WTC11 (cell line): ENCODE data around the gene TCF7. TPM values are rescaled to one million over a fixed set of nuclear protein-coding genes. Genes with fewer than 3 reads are reported as not detected.
A peak's percentile ranks its signal among the peaks of the same experiment; 100 is the strongest.

Source experiments
- ATAC-seq: fragments of 200-7000 bp; cut with Tn5 transposase; 2 replicates; pipeline ENCODE4 v1.10.0; 2021; ENCODE audit warnings: mild to moderate bottlenecking, moderate library complexity
- CTCF ChIA-PET: fragments of 300-600 bp; sonication (Branson Sonifier 250); formaldehyde crosslinking; loops from one replicate; lab custom pipeline; 2021; ENCODE audit warnings: antibody characterized with exemption; lab: Charles Lee
- POLR2A ChIA-PET: fragments of 350-600 bp; sonication (Branson Sonifier 250); formaldehyde crosslinking; loops from one replicate; lab custom pipeline; 2021; ENCODE audit warnings: antibody characterized with exemption; lab: Charles Lee
- DNase-seq: peaks from one replicate; pipeline ENCODE4 v3.0.0; 2021; ENCODE audit warnings: low spot score
- H3K27ac Mint-ChIP-seq: 2 replicates; pipeline ENCODE4 v1.8.0; 2021; ENCODE audit warnings: mixed read lengths
- H3K27me3 Mint-ChIP-seq: 2 replicates; pipeline ENCODE4 v1.8.0; 2021; ENCODE audit warnings: low read depth, mild to moderate bottlenecking, moderate library complexity, mixed read lengths
- H3K36me3 Mint-ChIP-seq: 2 replicates; pipeline ENCODE4 v1.8.0; 2021; ENCODE audit warnings: mixed read lengths
- H3K4me1 Mint-ChIP-seq: 2 replicates; pipeline ENCODE4 v1.8.0; 2022; ENCODE audit warnings: mixed read lengths
- H3K4me3 Mint-ChIP-seq: 2 replicates; pipeline ENCODE4 v1.8.0; 2021; ENCODE audit warnings: mild to moderate bottlenecking, moderate library complexity, mixed read lengths
- H3K9me3 Mint-ChIP-seq: 2 replicates; pipeline ENCODE4 v1.8.0; 2021; ENCODE audit warnings: mixed read lengths
- AR ChIP-seq: fragments of 250-450 bp; sonication (Bioruptor Pico); IDR thresholded peaks from 2 replicates; pipeline ENCODE4 v1.9.0; 2021; ENCODE audit warnings: mild to moderate bottlenecking
- ARID4B ChIP-seq: sonication (generic); formaldehyde crosslinking; IDR thresholded peaks from 2 replicates; pipeline ENCODE4 v1.8.0; 2023; ENCODE audit warnings: missing genetic modification reagents, mild to moderate bottlenecking, borderline replicate concordance
- ATF6 ChIP-seq: sonication (generic); formaldehyde crosslinking; IDR thresholded peaks from 2 replicates; pipeline ENCODE4 v1.8.1; 2023; ENCODE audit warnings: mild to moderate bottlenecking, missing genetic modification reagents
- CTCF ChIP-seq: fragments of 200-600 bp; IDR thresholded peaks from 2 replicates; pipeline ENCODE4 v1.8.0; 2022; ENCODE audit warnings: antibody characterized with exemption
- E2F4 ChIP-seq: sonication (generic); formaldehyde crosslinking; IDR thresholded peaks from 2 replicates; pipeline ENCODE4 v1.8.1; 2022; ENCODE audit warnings: low read depth, mild to moderate bottlenecking, moderate library complexity, missing genetic modification reagents, borderline replicate concordance
- FOXK1 ChIP-seq: sonication (generic); formaldehyde crosslinking; IDR thresholded peaks from 2 replicates; pipeline ENCODE4 v1.8.0; 2022; ENCODE audit warnings: mild to moderate bottlenecking, moderate library complexity, missing genetic modification reagents
- FOXP4 ChIP-seq: sonication (generic); formaldehyde crosslinking; IDR thresholded peaks from 2 replicates; pipeline ENCODE4 v1.8.0; 2022; ENCODE audit warnings: mild to moderate bottlenecking, missing genetic modification reagents
- GABPB1 ChIP-seq: sonication (generic); formaldehyde crosslinking; IDR thresholded peaks from 2 replicates; pipeline ENCODE4 v1.8.1; 2023; ENCODE audit warnings: mild to moderate bottlenecking, missing genetic modification reagents
- KAT7 ChIP-seq: sonication (generic); formaldehyde crosslinking; IDR thresholded peaks from 2 replicates; pipeline ENCODE4 v1.8.1; 2023; ENCODE audit warnings: missing genetic modification reagents, mild to moderate bottlenecking, borderline replicate concordance
- RORB ChIP-seq: fragments of 250-450 bp; sonication (Bioruptor Pico); IDR thresholded peaks from 2 replicates; pipeline ENCODE4 v1.9.0; 2021; ENCODE audit warnings: mild to moderate bottlenecking
- SOX15 ChIP-seq: fragments of 250-450 bp; sonication (Bioruptor Pico); IDR thresholded peaks from 2 replicates; pipeline ENCODE4 v1.9.0; 2021; ENCODE audit warnings: mild to moderate bottlenecking
- STAT6 ChIP-seq: sonication (generic); formaldehyde crosslinking; conservative IDR thresholded peaks from 2 replicates; pipeline ENCODE4 v1.8.1; 2023; ENCODE audit warnings: mild to moderate bottlenecking, low read depth, missing genetic modification reagents, moderate library complexity
- TEAD4 ChIP-seq: sonication (generic); formaldehyde crosslinking; IDR thresholded peaks from 2 replicates; pipeline ENCODE4 v1.8.0; 2022; ENCODE audit warnings: mild to moderate bottlenecking, missing genetic modification reagents
- total RNA-seq: library from RNA; stranded (reverse); gene quantifications from 3 replicates; pipeline ENCODE4 v1.2.3, GENCODE V29; 2021

The TCF7 gene
- total RNA-seq, 1 experiment from 2014 or later = 11.3 TPM

GRCh38 chr5:134145041-134145757 lies 30.7 kb downstream of the TCF7 start (continued):
- no peak for TF ChIP-seq STAT6 (CRISPR knock-in tag)
- TF ChIP-seq KAT7 (CRISPR knock-in tag) = no peak
- no peak for TF ChIP-seq TEAD4 (CRISPR knock-in tag)
- TF ChIP-seq AR (CRISPR knock-in tag) = no peak
- no peak for TF ChIP-seq ATF6
- no peak for TF ChIP-seq FOXP4 (CRISPR knock-in tag)
- TF ChIP-seq, all 79 proteins: peak for 0

- ChIA-PET CTCF (interaction anchor here (0.6 to 5.1 kb wide), 19 partner anchors 11 to 266 kb away, joined by 3 to 46 read pairs (median 3); partner anchors contain the start of gene PPP2CA), POLR2A (no interaction called here)
- Mint-ChIP-seq H3K4me1 (peaks cover 1% of the 10 kb centered on the region), H3K4me3 (no peak overlapping the region), H3K36me3 (peaks cover 12% of the 10 kb centered on the region), H3K27ac (no peak overlapping the region), H3K9me3 (no peaks in the 10 kb centered on the region), H3K27me3 (no peaks in the 10 kb centered on the region)
- DNase-seq = peak; percentile 90
- peak; percentile 87 for ATAC-seq
- no peak for TF ChIP-seq GABPB1 (CRISPR knock-in tag)
- no peak for TF ChIP-seq E2F4
- no peak for TF ChIP-seq RORB (CRISPR knock-in tag)
- no peak for TF ChIP-seq SOX15
- TF ChIP-seq CTCF = peak; percentile 98
- TF ChIP-seq ARID4B (CRISPR knock-in tag) = no peak
- no peak for TF ChIP-seq FOXK1 (CRISPR knock-in tag)
Measured at GRCh38 chr5:134145779-134146581, 31.5 kb downstream of the TCF7 start.
